NCI-H748 treated with DMSO at 0.1 percent for 48 hours (cell line): ENCODE measurements around the gene RTEL1.

ENCODE experiments used
- DNase-seq: peaks from one replicate; lab custom pipeline; 2025; lab: John Stamatoyannopoulos, UW

RTEL1 gene

DNA sequence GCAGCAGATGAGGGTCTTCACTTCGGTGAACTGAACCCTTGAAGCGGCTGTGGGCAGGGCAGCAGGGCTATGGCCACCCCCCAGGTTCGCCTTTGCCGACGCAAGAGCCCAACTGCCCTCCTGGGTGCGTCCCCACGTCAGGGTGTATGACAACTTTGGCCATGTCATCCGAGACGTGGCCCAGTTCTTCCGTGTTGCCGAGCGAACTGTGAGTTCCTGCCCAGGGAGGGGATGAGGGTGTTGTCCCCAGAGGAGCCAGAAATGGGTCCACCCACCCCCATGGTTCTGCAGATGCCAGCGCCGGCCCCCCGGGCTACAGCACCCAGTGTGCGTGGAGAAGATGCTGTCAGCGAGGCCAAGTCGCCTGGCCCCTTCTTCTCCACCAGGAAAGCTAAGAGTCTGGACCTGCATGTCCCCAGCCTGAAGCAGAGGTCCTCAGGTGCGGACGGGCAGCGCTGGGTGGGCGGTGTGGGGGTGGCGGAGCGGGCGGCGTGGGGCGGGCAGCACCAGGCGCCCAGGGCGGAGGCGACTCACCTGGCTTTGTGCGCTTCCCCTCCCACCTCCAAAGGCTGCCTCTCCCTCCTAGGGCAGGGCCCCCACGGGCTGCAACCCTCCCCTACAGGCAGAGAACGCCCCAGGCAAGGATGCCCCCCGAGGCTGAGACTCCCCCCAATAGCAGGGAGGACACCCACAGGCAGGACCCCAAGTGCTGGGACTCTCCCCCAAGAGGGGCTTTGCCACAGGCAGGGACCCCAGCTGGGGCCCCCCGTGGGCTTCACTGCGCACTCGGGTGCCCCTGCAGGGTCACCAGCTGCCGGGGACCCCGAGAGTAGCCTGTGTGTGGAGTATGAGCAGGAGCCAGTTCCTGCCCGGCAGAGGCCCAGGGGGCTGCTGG, 32.1 kb downstream of the RTEL1 start:
- DNase-seq: no peak

DNA sequence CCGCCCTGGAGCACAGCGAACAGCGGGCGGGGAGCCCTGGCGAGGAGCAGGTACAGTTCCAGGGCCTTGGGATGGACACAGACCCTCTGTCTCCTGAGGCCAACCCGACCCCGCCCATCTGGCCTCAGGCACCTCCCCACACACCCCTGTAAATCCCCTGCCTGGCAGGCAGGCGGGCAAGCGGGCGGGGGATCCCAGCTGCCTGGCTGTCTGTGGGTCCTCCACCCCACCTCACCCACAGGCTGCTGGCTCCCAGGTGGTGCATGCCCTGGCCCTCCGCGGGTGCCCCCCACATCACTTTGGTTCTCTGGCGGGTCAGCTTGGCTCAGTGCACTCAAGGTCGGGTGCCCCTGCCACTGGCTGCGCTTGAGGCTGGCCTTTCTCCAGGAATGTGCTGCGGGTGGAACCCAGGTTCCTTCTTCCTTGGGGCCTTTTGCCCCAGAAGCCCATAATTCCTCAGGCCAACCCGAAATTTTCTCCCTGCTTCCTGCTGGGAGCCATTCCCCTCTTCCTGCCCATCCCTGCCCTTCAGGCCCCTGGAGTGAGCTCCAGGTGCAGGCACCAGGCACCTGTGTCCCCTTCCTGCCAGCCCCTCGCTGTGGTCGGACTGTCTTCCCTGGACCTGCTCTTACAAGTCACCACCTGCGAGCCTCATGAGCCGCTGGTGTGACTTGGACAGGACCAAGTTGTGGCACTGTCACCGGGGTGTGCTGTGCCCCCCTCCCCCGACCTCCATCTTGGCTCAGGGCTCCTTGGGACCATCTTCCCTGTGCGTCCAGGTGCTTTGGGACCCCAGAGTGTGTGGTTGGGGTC, 33.0 kb downstream of the RTEL1 start:
- DNase-seq: no peak

DNA sequence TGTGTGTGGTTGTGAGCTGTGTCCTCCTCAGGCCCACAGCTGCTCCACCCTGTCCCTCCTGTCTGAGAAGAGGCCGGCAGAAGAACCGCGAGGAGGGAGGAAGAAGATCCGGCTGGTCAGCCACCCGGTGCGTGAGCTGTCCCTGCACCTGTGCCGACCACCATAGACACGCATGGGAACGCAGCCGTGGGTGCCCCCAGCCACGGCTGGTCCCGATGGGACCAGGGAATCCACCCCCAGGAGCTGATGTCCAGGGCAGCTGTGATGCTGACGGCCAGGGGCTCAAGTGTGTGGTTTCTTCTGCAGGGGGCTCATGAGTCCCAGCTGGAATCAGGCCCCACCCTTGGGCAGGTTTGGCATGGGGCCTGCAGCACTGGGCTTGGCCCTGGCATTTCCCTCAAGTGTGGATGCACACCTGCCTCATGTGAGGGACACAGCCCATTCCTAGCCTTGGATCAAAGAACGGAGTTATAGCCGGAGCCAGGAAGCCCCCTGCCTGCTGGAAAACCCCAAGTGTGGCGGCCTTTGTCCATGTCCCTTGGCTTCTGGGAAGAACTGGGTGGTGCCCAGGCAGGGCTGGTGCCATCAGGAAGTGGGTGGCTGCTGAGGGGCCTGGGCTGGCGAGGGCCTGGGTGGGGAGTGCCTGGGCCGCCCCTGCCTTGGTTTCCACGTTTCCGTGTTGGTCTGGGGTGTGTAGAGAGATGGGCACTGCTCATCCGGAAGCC, 33.8 kb downstream of the RTEL1 start:
- DNase-seq: no peak

DNA sequence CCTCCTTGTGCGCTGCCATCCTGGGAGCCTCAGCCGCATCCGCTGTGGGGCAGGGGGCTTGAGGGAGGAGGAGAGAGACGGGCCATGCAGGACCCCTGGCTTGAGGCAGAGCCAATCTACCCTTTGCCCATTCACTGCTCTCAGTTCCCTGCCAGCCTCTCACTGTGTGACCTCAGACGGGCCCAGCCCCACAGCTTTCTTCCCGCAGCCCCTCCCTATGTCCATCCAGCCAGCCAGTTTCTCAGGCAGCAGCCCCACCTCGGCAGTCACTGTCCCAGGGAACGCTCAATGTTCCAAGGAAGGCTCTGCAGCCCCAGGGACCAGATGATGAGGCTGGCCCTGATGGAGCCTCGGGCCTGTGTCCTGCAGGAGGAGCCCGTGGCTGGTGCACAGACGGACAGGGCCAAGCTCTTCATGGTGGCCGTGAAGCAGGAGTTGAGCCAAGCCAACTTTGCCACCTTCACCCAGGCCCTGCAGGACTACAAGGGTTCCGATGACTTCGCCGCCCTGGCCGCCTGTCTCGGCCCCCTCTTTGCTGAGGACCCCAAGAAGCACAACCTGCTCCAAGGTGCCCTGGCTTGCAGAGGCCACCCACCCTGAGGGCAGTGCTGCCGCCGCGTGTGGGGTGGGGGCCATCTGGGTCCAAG, 34.4 kb downstream of the RTEL1 start:
- no peak for DNase-seq

DNA sequence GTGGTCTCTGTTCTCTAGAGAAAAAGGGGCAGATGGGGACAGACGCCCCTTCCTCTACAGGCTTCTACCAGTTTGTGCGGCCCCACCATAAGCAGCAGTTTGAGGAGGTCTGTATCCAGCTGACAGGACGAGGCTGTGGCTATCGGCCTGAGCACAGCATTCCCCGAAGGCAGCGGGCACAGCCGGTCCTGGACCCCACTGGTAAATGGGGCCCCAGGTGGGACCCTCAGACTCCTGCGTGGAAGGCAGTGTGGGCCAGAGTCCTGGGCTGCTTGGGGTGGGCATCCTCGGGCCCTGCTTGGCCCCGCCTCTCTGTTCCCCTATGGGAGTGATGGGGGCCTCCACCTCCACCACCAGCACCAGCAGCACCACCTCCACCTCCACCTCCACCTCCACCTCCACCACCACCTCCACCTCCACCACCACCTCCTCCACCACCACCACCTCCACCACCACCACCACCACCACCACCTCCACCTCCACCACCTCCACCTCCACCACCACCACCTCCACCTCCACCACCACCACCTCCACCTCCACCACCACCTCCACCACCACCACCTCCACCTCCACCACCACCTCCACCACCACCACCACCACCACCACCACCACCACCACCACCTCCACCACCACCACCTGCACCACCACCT, 35.1 kb downstream of the RTEL1 start:
- no peak for DNase-seq

DNA sequence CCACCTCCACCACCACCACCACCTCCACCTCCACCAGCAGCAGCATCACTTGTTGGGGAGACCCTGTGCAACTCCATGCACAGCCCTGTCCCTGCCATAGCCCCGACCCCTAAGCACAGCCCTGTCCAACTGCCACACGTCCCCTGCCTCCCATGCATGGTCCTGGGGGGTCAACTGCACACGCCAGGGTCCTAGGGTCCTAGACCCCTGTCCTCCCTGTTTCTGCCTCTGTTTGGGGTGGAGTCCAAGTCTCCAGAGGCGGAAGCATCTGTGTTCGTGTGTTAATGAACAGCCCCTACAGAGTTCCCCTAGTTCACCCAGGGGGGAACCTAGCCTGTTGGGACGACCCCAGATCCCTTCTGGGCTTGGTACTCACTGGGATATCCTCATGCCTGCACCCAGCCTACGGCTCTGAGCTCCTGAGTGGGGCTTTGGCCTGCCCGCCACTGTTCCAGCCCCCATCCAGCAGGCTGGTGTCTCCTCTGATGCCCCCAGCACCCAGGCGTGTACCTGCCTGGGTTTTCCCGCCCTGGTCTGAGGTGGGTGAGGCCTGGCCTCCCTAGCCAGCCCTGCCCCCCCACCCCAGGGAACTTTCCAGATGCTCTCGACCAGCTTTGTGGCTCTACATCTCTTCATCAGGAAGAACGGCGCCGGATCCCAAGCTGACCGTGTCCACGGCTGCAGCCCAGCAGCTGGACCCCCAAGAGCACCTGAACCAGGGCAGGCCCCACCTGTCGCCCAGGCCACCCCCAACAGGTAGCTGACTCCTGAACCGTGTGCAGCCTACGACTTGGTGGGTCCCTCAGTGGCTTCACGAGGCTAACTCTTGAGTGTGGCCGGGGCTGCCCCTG, 35.8 kb downstream of the RTEL1 start:
- DNase-seq: no peak

DNA sequence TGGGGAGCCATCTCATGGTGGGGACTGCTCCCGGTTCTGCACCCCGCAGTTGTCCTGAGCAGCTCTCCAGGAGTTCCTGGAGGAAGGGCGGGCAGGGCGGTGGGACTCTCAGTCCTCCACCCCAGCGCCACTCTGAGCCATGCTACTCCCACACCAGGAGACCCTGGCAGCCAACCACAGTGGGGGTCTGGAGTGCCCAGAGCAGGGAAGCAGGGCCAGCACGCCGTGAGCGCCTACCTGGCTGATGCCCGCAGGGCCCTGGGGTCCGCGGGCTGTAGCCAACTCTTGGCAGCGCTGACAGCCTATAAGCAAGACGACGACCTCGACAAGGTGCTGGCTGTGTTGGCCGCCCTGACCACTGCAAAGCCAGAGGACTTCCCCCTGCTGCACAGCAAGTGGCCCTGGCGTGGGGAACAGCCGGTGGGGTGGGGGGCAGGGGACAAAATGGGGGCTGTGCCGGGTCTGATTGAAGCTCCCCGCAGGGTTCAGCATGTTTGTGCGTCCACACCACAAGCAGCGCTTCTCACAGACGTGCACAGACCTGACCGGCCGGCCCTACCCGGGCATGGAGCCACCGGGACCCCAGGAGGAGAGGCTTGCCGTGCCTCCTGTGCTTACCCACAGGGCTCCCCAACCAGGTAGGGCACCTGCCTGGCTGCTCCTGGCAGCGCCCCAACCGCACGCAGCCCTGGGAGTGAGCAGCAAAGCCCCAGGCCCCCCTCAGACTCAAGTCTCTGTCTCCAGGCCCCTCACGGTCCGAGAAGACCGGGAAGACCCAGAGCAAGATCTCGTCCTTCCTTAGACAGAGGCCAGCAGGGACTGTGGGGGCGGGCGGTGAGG, 36.7 kb downstream of the RTEL1 start:
- no peak for DNase-seq

DNA sequence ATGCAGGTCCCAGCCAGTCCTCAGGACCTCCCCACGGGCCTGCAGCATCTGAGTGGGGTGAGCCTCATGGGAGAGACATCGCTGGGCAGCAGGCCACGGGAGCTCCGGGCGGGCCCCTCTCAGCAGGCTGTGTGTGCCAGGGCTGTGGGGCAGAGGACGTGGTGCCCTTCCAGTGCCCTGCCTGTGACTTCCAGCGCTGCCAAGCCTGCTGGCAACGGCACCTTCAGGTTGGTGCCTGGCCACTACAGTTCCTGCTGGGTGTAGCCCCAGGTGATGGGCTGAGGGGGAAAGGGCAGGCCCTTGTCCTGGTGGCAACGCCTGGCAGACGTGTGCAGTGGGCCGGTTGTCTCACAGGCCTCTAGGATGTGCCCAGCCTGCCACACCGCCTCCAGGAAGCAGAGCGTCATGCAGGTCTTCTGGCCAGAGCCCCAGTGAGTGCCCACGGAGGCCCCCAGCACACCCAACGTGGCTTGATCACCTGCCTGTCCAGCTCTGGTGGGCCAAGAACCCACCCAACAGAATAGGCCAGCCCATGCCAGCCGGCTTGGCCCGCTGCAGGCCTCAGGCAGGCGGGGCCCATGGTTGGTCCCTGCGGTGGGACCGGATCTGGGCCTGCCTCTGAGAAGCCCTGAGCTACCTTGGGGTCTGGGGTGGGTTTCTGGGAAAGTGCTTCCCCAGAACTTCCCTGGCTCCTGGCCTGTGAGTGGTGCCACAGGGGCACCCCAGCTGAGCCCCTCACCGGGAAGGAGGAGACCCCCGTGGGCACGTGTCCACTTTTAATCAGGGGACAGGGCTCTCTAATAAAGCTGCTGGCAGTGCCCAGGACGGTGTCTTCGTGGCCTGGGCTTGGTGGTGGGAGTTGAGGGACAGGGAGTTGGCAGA, 37.6 kb downstream of the RTEL1 start:
- DNase-seq: no peak

DNA sequence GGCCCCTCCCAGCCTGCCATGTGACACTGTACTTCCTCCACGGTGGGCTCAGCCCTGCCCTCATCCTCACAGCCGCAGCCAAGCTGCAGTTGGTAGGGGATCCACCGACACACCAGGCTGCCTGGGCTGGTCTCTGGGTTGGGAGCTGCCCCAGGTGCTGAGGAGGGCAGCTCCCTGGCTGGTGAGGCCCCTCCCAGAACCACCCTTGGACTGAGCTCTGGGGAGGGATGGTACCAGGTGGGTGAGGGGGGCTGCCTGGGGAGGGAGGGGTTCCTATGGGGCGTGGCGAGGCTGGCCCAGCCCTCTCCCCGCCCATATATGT, 38.2 kb downstream of the RTEL1 start:
- no peak for DNase-seq

DNA sequence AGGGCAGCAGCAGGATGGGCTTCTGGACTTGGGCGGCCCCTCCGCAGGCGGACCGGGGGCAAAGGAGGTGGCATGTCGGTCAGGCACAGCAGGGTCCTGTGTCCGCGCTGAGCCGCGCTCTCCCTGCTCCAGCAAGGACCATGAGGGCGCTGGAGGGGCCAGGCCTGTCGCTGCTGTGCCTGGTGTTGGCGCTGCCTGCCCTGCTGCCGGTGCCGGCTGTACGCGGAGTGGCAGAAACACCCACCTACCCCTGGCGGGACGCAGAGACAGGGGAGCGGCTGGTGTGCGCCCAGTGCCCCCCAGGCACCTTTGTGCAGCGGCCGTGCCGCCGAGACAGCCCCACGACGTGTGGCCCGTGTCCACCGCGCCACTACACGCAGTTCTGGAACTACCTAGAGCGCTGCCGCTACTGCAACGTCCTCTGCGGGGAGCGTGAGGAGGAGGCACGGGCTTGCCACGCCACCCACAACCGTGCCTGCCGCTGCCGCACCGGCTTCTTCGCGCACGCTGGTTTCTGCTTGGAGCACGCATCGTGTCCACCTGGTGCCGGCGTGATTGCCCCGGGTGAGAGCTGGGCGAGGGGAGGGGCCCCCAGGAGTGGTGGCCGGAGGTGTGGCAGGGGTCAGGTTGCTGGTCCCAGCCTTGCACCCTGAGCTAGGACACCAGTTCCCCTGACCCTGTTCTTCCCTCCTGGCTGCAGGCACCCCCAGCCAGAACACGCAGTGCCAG, 38.7 kb downstream of the RTEL1 start, which contains the start of gene TNFRSF6B:
TSS of gene TNFRSF6B (plus strand) at position 25 of the 729 bp plus-strand sequence. CDS start at position 141, 116 bp downstream.
- DNase-seq: no peak

DNA sequence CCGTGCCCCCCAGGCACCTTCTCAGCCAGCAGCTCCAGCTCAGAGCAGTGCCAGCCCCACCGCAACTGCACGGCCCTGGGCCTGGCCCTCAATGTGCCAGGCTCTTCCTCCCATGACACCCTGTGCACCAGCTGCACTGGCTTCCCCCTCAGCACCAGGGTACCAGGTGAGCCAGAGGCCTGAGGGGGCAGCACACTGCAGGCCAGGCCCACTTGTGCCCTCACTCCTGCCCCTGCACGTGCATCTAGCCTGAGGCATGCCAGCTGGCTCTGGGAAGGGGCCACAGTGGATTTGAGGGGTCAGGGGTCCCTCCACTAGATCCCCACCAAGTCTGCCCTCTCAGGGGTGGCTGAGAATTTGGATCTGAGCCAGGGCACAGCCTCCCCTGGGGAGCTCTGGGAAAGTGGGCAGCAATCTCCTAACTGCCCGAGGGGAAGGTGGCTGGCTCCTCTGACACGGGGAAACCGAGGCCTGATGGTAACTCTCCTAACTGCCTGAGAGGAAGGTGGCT, 39.3 kb downstream of the RTEL1 start:
- no peak for DNase-seq

DNA sequence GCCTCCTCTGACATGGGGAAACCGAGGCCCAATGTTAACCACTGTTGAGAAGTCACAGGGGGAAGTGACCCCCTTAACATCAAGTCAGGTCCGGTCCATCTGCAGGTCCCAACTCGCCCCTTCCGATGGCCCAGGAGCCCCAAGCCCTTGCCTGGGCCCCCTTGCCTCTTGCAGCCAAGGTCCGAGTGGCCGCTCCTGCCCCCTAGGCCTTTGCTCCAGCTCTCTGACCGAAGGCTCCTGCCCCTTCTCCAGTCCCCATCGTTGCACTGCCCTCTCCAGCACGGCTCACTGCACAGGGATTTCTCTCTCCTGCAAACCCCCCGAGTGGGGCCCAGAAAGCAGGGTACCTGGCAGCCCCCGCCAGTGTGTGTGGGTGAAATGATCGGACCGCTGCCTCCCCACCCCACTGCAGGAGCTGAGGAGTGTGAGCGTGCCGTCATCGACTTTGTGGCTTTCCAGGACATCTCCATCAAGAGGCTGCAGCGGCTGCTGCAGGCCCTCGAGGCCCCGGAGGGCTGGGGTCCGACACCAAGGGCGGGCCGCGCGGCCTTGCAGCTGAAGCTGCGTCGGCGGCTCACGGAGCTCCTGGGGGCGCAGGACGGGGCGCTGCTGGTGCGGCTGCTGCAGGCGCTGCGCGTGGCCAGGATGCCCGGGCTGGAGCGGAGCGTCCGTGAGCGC, 39.9 kb downstream of the RTEL1 start:
- no peak for DNase-seq

DNA sequence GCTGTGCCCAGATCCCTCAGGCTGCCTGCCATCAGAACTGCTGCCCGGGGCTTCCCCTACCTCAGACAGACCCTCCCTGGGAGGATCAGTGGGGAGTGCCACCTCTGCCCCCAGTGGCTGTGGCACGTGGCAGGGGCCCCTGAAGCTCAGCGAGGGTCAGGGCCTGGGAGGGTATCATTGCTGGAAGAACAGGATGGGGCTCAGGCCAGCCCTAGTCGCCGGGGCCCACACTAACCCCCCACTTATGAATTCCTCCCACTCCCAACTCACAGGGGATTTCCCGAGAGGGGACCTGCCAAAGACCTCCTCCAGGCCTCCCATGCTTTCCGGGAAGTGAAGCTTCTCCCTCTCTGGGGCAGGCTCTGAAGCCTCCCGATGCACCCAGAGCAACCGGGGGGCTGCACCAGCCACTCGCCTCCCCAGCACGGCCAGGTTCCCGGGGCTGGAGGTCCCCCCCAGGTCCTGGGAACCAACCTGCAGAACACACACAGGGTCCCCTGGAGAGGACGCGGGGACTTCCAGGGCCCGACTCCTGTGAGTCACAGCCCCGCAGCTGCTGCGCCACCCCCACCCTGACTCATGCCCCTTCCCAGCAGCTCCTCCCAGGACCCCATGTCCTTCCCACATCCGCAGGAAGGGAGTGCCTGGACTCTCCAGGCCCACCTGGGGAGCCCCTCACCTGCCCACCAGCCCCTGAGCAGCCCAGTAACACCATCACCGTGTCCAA, 40.8 kb downstream of the RTEL1 start:
- no peak for DNase-seq

DNA sequence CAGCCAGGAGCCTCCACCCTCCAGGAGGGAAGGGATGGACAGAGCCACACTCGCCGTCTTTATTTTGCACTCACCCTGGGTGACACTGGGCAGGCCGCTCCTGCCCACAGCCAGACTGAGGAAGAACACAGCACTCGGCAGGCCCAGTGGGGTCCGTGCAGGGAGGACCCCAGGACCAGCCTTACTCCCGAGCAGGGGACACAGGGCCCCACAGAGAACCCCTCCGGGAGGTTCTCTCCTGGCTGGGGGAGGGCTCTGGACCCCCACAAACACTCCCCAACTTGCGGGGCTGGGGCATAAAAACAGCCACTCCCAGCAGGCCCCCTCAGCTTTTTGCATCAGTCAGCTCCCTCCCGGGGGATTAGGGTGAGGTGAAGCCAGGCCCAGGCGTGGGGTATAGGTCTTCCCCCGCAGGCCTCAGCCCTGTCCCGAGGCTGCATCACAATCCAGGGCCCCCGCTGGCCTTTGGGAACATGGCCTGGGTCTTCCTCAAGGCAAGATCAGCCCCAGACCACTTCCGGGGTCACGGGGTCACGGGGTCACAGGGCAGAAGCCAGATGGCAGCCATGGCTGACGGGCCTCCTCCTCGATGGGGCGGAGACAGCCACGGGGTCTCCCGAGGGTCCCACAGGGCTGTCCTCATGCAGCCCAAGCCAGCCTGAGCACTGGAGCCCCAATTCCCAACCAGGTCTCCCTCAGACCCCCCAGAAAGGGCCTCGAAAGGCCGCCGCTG, 41.5 kb downstream of the RTEL1 start:
- DNase-seq: no peak

DNA sequence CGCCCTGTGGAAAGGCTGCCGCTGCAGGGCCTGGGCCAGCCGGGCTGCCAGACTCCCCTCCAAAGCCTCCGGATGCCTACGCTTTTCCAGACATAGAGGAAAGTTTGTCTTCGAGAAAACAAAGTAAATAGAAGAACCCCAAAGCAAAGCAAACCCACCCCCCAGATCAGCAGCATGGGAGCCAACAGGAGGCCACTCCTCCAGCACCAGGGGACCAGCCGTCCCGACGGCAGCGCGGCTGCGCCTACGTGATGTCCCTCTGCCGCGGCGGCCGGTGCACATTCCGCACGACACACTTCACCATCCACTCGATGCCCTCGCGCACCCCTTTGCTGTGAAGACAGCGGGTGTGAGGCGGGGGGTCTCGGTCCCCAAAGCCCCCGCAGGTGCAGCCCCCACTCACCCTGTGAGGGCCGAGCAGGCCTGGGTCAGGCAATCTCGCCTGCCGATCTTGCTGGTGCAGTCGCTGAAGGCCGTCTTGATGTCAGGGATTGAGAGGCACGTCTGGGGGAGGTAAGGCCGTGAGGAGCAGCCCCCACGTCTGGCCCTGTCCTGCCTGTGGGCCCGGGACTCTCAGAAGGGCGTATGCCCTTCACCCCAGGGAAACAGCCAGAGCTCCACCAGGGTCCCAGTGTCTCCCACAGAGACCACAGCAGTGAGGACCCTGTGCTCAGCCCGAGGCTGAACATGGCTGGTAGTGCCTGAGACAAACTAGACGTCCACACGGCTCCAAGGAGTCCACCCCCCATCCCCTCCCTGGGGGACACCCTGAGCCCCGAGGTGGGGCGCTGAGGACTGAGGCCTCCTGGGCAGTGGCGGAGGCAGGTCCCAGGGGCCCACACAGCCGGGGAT, 42.3 kb downstream of the RTEL1 start:
- DNase-seq: no peak
